ENCODE results near the gene PTP4A2.

- TF ChIP-seq POLR2A (IDR thresholded peaks at IDR 0.05; ENCODE audit: low read depth, low read length) (no peak), CTCF (IDR thresholded peaks at IDR 0.05; ENCODE audit: extremely low read depth in 1 of 2, insufficient read depth in 1 of 2, low read depth in 1 of 2, low read length in 2 of 2) (no peak), GATA2 (IDR thresholded peaks at IDR 0.05; ENCODE audit: insufficient read depth, insufficient read length, low read depth, low read length) (no peak), POLR2AphosphoS5 (IDR thresholded peaks at IDR 0.05; ENCODE audit: insufficient read depth, low read depth, low read length) (no peak), EZH2 (IDR thresholded peaks at IDR 0.05; ENCODE audit: borderline replicate concordance, low read depth, low read length, severe bottlenecking) (no peak), FOS (IDR thresholded peaks at IDR 0.05; ENCODE audit: borderline replicate concordance, insufficient read depth, low read length) (no peak), MAX (IDR thresholded peaks at IDR 0.05; ENCODE audit: insufficient read depth, insufficient read length) (no peak), MYC (IDR thresholded peaks at IDR 0.05; ENCODE audit: low read depth, low read length) (no peak), JUN (IDR thresholded peaks at IDR 0.05; ENCODE audit: borderline replicate concordance, insufficient read depth, insufficient read length, low read depth) (no peak)
Measured at GRCh38 chr1:31883357-31883942, 54.7 kb downstream of the PTP4A2 start.
